ENCODE results near the gene CRY2. TPM values are rescaled to one million over a fixed set of nuclear protein-coding genes. Genes with fewer than 3 reads are reported as not detected.

The CRY2 gene
- total and polyA plus RNA-seq, 8 donors, result 15.3 to 29.4 (median 20.7) TPM

DNA sequence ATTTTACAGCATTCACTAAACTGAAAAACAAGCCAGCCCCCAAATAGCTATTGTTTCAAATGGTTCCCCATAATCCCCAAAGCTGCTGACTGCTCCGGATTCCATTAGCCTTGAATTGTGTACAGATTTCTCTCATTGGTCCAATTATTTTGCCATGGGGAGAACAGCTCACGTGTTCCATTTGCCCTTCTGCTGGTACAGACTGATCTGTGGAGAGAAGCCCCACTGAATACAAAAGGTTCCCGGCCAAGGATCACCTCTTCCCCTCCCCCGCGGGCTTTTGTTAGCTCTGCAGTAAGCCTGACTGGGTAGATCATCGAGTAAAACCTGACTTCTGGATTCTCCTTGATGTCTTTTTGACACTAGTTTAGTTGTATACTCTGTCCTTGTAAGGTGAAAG, 29.1 kb downstream of the CRY2 start:
- intact Hi-C loops (cut with DNase I), result loop anchor here in 1 of 3 donors (10.0 kb wide), 1 partner anchor 128 kb away; no protein-coding TSS in a partner anchor
- Histone ChIP-seq H3K27ac (no peak overlapping the region), H3K27me3 (no peaks in the 10 kb centered on the region), H3K9me3 (no peaks in the 10 kb centered on the region), H3K4me1 (no peaks in the 10 kb centered on the region), H3K36me3 (peaks cover 0 to 33% (median 24%) of the 10 kb centered on the region in 3 donors), H3K4me3 (no peak overlapping the region)
- FAIRE-seq (no peak), DNase-seq (no peak), ATAC-seq (no peak)
- TF ChIP-seq, protein P1, sequence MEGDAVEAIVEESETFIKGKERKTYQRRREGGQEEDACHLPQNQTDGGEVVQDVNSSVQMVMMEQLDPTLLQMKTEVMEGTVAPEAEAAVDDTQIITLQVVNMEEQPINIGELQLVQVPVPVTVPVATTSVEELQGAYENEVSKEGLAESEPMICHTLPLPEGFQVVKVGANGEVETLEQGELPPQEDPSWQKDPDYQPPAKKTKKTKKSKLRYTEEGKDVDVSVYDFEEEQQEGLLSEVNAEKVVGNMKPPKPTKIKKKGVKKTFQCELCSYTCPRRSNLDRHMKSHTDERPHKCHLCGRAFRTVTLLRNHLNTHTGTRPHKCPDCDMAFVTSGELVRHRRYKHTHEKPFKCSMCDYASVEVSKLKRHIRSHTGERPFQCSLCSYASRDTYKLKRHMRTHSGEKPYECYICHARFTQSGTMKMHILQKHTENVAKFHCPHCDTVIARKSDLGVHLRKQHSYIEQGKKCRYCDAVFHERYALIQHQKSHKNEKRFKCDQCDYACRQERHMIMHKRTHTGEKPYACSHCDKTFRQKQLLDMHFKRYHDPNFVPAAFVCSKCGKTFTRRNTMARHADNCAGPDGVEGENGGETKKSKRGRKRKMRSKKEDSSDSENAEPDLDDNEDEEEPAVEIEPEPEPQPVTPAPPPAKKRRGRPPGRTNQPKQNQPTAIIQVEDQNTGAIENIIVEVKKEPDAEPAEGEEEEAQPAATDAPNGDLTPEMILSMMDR (IDR thresholded peaks at IDR 0.05), result no peak
- 67% methylated on average over 6 of the region's 6 CpGs for WGBS, 2 donors

DNA sequence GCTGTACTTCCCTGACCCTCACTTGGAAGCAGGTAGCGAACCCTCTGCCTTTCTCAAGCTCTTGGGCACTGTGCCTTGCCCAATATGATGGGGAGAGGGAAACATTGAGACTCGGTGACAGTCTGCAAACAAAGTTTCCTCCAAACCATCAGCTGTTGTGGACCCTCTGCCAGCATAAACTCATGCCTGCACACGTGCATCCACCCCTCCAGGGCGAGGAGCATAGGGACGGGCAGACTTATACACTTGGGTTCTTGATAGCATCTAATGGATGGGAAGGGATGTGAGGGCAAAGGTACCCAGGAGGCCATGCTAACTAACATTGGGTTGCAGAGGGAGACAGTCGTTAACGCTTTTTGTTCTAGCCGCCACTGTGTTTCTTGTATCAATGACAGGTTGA, 29.9 kb downstream of the CRY2 start:
- H3K27ac ChIP-seq, result no peak overlapping the region
- DNase-seq (peak in 1 of 6 donors; percentile 30), ATAC-seq (no peak), FAIRE-seq (no peak)
- 83 to 84% methylated on average over 8 of the region's 8 CpGs for WGBS, 2 donors
- TF ChIP-seq, protein P1 (IDR thresholded peaks at IDR 0.05), result no peak
- H3K27me3 ChIP-seq, result no peaks in the 10 kb centered on the region
- H3K4me3 ChIP-seq, result no peak overlapping the region
- H3K9me3 ChIP-seq, result no peaks in the 10 kb centered on the region
- intact Hi-C loops (cut with DNase I), result loop anchor here in 1 of 3 donors (10.0 kb wide), 1 partner anchor 128 kb away; no protein-coding TSS in a partner anchor
- H3K36me3 ChIP-seq, result peaks cover 0 to 29% (median 16%) of the 10 kb centered on the region in 3 donors
- no peaks in the 10 kb centered on the region for H3K4me1 ChIP-seq

DNA sequence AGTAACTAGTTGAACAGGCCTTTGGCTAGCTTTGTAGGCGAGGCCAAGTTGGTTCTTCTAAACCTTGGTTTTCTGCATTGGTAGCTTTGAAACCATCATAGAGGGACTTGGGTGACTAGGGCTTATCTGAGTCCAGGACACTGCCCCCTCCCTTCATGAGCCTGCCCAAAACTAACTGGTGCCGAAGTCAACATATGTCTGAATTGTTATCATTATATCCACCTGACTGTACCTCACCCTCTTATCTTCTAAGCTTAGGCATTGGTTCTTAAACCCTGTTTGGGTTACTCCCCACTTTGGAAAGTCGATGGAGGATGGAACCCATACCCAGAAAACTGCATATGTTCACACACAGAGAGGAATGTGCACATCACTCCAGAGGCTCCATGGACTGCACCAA, 30.6 kb downstream of the CRY2 start:
- Histone ChIP-seq H3K27me3 (no peaks in the 10 kb centered on the region), H3K9me3 (no peaks in the 10 kb centered on the region), H3K36me3 (peaks cover 0 to 27% (median 15%) of the 10 kb centered on the region in 3 donors), H3K4me1 (no peaks in the 10 kb centered on the region), H3K4me3 (no peak overlapping the region), H3K27ac (no peak overlapping the region)
- TF ChIP-seq, protein P1 (IDR thresholded peaks at IDR 0.05), result no peak
- FAIRE-seq (no peak), DNase-seq (no peak), ATAC-seq (no peak)
- intact Hi-C loops (cut with DNase I), result loop anchor here in 1 of 3 donors (10.0 kb wide), 1 partner anchor 127 kb away; no protein-coding TSS in a partner anchor
- WGBS, 2 donors, result 84 to 88% methylated on average over 3 of the region's 3 CpGs

DNA sequence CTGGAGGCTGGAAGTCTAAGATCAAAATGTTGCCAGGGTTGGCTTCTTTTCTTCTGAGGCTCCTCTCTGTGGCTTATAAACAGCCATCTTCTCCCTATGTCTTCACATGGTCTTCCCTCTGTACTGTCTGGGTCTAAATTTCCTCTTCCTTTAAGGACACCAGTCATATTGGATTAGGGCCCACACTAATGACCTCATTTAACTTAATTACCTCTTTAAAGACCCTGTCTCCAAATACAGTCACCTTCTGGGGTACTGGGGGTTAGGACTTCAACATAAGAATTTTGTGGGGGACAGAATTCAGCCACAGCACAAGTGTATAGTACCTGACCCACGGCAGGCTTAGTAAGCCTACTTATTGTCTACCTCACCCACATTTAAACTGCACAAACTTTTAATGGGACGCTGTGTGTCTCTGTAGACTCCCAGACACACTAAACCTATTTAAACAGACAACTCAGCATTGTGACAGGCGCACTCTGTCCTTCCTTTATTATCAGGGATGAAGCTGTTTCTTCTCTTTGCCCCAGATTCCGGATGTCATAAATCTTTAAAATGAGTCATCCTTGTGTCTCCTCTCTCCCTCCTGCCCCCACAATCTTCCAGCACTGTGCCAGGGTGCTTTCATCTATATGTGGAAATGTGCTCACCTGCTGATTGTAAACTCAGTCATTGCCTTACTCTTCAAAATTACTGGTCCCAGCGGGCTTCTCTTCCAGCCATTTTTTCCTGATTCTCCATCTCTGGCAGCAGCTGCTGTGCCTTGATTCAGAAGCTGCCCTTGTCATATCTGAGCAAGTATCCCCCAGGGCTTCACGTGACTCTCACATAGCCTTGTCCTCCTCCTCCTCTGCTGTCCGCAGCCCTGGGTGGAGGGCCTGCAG, 32.8 kb downstream of the CRY2 start:
- peaks cover 0 to 21% (median 15%) of the 10 kb centered on the region in 3 donors for H3K36me3 ChIP-seq
- no peak overlapping the region for H3K4me3 ChIP-seq
- no peaks in the 10 kb centered on the region for H3K9me3 ChIP-seq
- WGBS, 2 donors, result 82 to 92% methylated on average over 7 of the region's 7 CpGs
- H3K4me1 ChIP-seq, result no peaks in the 10 kb centered on the region
- H3K27me3 ChIP-seq, result no peaks in the 10 kb centered on the region
- intact Hi-C loops (cut with DNase I), result loop anchor here in 1 of 3 donors (10.0 kb wide), 1 partner anchor 125 kb away; no protein-coding TSS in a partner anchor
- no peak for ATAC-seq
- TF ChIP-seq, protein P1 (IDR thresholded peaks at IDR 0.05), result no peak
- FAIRE-seq, result no peak
- DNase-seq, result no peak
- no peak overlapping the region for H3K27ac ChIP-seq

All from pancreas (tissue), 10 donors.